ENCODE data around the gene GRID1.

- TF ChIP-seq CTCF (IDR thresholded peaks at IDR 0.05) (no peak), POLR2A (IDR thresholded peaks at IDR 0.05) (no peak)
Measured at GRCh38 chr10:86403183-86403797, 36.7 kb upstream of the GRID1 start.

Data from esophagus squamous epithelium (tissue), 4 donors.